AG10803 (cell line): ENCODE measurements around the gene CDKN2A.

Experiments
- DNase-seq: peaks from one replicate; pipeline ENCODE4 v3.0.0; 2010; ENCODE audit warnings: low read depth
- H3K4me3 ChIP-seq: 2 replicates; pipeline ENCODE4 v1.5.1; 2011; ENCODE audit warnings: mild to moderate bottlenecking, low read length, control low read depth
- CTCF ChIP-seq: conservative IDR thresholded peaks from 2 replicates; pipeline ENCODE4 v1.5.1; 2011; ENCODE audit warnings: mild to moderate bottlenecking, low read length, control low read depth, inconsistent platforms

Gene CDKN2A

GRCh38 chr9:21989440-21990189 is 4.6 kb downstream of the CDKN2A start:
- TF ChIP-seq CTCF, result no peak
- no peak for DNase-seq
- H3K4me3 ChIP-seq, result peak overlapping the region; percentile 29

- TF ChIP-seq CTCF, result no peak
- peak overlapping the region; percentile 53 for H3K4me3 ChIP-seq
- no peak for DNase-seq
Observed at GRCh38 chr9:21988056-21988990, 5.9 kb downstream of the CDKN2A start.

GRCh38 chr9:21985964-21986667 is 8.1 kb downstream of the CDKN2A start:
- no peak for DNase-seq
- no peak overlapping the region for H3K4me3 ChIP-seq
- TF ChIP-seq CTCF, result no peak

- no peak for DNase-seq
Observed at GRCh38 chr9:21984101-21984500, 10.1 kb downstream of the CDKN2A start.

GRCh38 chr9:21983561-21983935 is 10.6 kb downstream of the CDKN2A start:
- TF ChIP-seq CTCF, result no peak
- H3K4me3 ChIP-seq, result no peak overlapping the region
- DNase-seq, result no peak

More at GRCh38 chr9:21984101-21984500, 10.1 kb downstream of the CDKN2A start:
- no peak overlapping the region for H3K4me3 ChIP-seq
- no peak for TF ChIP-seq CTCF

GRCh38 chr9:21982861-21983560 is 11.2 kb downstream of the CDKN2A start:
- TF ChIP-seq CTCF, result no peak
- no peak for DNase-seq
- H3K4me3 ChIP-seq, result no peak overlapping the region
